Measurements from ENCODE around the gene GHITM.

DNA sequence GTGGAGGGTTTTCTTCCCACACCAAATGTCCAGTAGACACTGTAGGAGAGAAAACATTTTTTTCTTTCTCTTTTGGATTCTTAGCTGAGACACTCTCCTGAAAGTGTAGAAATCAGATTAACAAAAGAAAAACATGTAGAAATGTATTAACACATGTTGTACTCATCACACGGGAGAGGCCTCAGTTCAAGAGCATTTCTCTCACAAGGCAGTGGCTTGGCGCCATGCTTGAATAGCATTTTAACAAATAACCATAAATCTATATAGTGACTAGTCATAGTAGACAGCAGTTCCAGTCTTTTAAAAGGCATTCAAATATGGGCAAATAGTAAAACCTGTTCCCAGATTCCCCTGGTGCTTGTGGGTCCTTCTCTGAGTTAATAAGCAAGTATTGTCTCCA, 38.3 kb upstream of the GHITM start:
- TF ChIP-seq, protein P1, sequence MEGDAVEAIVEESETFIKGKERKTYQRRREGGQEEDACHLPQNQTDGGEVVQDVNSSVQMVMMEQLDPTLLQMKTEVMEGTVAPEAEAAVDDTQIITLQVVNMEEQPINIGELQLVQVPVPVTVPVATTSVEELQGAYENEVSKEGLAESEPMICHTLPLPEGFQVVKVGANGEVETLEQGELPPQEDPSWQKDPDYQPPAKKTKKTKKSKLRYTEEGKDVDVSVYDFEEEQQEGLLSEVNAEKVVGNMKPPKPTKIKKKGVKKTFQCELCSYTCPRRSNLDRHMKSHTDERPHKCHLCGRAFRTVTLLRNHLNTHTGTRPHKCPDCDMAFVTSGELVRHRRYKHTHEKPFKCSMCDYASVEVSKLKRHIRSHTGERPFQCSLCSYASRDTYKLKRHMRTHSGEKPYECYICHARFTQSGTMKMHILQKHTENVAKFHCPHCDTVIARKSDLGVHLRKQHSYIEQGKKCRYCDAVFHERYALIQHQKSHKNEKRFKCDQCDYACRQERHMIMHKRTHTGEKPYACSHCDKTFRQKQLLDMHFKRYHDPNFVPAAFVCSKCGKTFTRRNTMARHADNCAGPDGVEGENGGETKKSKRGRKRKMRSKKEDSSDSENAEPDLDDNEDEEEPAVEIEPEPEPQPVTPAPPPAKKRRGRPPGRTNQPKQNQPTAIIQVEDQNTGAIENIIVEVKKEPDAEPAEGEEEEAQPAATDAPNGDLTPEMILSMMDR (IDR thresholded peaks at IDR 0.05; ENCODE audit: insufficient read depth, low read length, poor library complexity, severe bottlenecking) = no peak
- TF ChIP-seq EZH2phosphoT487 (conservative IDR thresholded peaks at IDR 0.05; ENCODE audit: low read length) = no peak

Data from SU-DHL-6 (cell line).